Fibroblast of lung (primary cell): Measurements from ENCODE around the gene SEPTIN12. TPM values are rescaled to one million over a fixed set of nuclear protein-coding genes. Genes with fewer than 3 reads are reported as not detected.

Experiments
- DNase-seq, 2 donors: peaks; one replicate each; pipeline versions ENCODE4 v3.0.0 to v3.0.0-alpha.2; 2010; ENCODE audit warnings: low read depth in 2 of 2
- H2AFZ ChIP-seq: 2 replicates; pipeline ENCODE4 v1.5.1; 2012; ENCODE audit warnings: low read length, control low read depth, inconsistent platforms
- H3K27ac ChIP-seq: 2 replicates; pipeline ENCODE4 v1.5.1; 2011; ENCODE audit warnings: low read length, control low read depth; ENCODE audit not compliant: insufficient read depth
- H3K27me3 ChIP-seq: 2 replicates; pipeline ENCODE4 v1.5.1; 2011; ENCODE audit warnings: mild to moderate bottlenecking, low read length; ENCODE audit not compliant: control insufficient read depth, insufficient read depth
- H3K36me3 ChIP-seq: 2 replicates; pipeline ENCODE4 v1.5.1; 2011; ENCODE audit warnings: low read length; ENCODE audit not compliant: control insufficient read depth, insufficient read depth
- H3K4me1 ChIP-seq: 2 replicates; pipeline ENCODE4 v1.5.1; 2011; ENCODE audit warnings: low read length; ENCODE audit not compliant: control insufficient read depth, insufficient read depth; ENCODE audit errors: extremely low read depth
- H3K4me2 ChIP-seq: 2 replicates; pipeline ENCODE4 v1.5.1; 2011; ENCODE audit warnings: low read length, control low read depth; ENCODE audit not compliant: insufficient read depth; ENCODE audit errors: extremely low read depth
- H3K4me3 ChIP-seq, 4 experiments: fragments of 200-600 bp in 1 of 4; sonication (generic) in 1 of 4; replicated peaks in 1 of 4; 2 replicates each; pipeline ENCODE4 v1.5.1; 2011 to 2016; ENCODE audit warnings: low read length in 4 of 4, low read depth in 3 of 4, mild to moderate bottlenecking in 3 of 4, control low read depth in 2 of 4, inconsistent platforms in 1 of 4, mixed read lengths in 1 of 4; ENCODE audit not compliant: insufficient read depth in 1 of 4; ENCODE audit errors: control extremely low read depth in 1 of 4
- H3K79me2 ChIP-seq: 2 replicates; pipeline ENCODE4 v1.5.1; 2012; ENCODE audit warnings: mild to moderate bottlenecking, low read length, inconsistent platforms; ENCODE audit not compliant: control insufficient read depth, insufficient read depth
- H3K9ac ChIP-seq: 2 replicates; pipeline ENCODE4 v1.5.1; 2011; ENCODE audit warnings: mild to moderate bottlenecking, low read length, control low read depth; ENCODE audit not compliant: insufficient read depth
- H3K9me3 ChIP-seq: 2 replicates; pipeline ENCODE4 v1.5.1; 2012; ENCODE audit warnings: low read depth, low read length; ENCODE audit not compliant: control insufficient read depth, insufficient read depth
- H4K20me1 ChIP-seq: 2 replicates; pipeline ENCODE4 v1.5.1; 2011; ENCODE audit warnings: low read length; ENCODE audit not compliant: control insufficient read depth, insufficient read depth; ENCODE audit errors: extremely low read depth
- EZH2 ChIP-seq: IDR thresholded peaks from 2 replicates; pipeline ENCODE4 v1.5.1; 2012; ENCODE audit warnings: low read length, control low read depth, mild to moderate bottlenecking; ENCODE audit errors: missing control alignments
- polyA plus RNA-seq, 2 donors: library from polyadenylated mRNA; depleted of rRNA in 1 of 2; stranded (reverse) in 1 of 2; unstranded in 1 of 2; fragments of >200 nt; gene quantifications; 2 replicates each; pipeline ENCODE4 v1.2.1, GENCODE V29; 2011 to 2012; ENCODE audit warnings: missing spikeins in 1 of 2
- total RNA-seq: library from RNA; depleted of rRNA; stranded (reverse); fragments of >200 nt; gene quantifications from 2 replicates; pipeline ENCODE4 v1.2.1, GENCODE V29; 2014
- TF ChIP-seq, protein P1 (sequence below), 2 donors: IDR thresholded peaks in 1 of 2; conservative IDR thresholded peaks in 1 of 2; 1 replicate in 1 of 2; 2 replicates in 1 of 2; pipeline ENCODE4 v1.5.1; 2011 to 2012; ENCODE audit warnings: low read length in 2 of 2, control low read depth in 1 of 2, inconsistent platforms in 1 of 2, low read depth in 1 of 2, mild to moderate bottlenecking in 1 of 2

The SEPTIN12 gene
- total and polyA plus RNA-seq, 2 donors (not counting 1 experiment from before 2014, with no cell fraction given): not detected

DNA sequence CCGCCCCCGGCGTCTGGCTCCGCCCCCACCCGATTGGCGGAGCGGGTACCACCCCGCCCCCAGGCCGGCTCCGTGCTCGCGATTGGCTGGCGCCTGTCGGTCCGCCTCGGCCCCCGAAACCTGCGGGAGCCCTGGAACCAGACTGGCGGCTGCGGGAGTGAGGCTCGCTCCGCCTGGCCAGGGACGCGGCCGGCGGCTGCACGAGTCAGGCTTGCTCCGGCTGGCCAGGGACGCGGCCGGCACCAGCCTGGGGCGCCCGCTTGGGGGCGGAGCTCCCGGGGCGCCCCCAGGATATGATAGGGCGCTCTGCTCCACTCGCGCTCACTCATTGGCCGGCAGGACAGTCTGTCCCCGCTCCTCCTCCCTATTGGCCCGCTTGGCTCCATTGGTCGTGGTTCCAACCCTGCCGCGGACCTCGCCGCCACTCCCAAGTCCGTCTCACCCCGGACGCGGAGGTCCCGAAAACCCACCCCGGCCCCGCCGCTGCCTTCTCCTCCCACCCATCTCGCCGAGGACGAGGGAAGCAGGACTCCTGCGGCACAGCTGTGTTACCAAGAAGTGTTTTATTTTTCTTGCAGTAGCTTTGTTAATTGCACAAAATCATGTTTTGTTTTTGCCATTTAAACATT lies 14.6 kb upstream of the SEPTIN12 start:
- H3K9ac ChIP-seq: peak overlapping the region; percentile 53
- TF ChIP-seq EZH2: no peak
- TF ChIP-seq, protein P1, sequence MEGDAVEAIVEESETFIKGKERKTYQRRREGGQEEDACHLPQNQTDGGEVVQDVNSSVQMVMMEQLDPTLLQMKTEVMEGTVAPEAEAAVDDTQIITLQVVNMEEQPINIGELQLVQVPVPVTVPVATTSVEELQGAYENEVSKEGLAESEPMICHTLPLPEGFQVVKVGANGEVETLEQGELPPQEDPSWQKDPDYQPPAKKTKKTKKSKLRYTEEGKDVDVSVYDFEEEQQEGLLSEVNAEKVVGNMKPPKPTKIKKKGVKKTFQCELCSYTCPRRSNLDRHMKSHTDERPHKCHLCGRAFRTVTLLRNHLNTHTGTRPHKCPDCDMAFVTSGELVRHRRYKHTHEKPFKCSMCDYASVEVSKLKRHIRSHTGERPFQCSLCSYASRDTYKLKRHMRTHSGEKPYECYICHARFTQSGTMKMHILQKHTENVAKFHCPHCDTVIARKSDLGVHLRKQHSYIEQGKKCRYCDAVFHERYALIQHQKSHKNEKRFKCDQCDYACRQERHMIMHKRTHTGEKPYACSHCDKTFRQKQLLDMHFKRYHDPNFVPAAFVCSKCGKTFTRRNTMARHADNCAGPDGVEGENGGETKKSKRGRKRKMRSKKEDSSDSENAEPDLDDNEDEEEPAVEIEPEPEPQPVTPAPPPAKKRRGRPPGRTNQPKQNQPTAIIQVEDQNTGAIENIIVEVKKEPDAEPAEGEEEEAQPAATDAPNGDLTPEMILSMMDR (conservative IDR thresholded peaks at IDR 0.05 in 1 of 2, IDR thresholded peaks at IDR 0.05 in 1 of 2; ENCODE audit: low read depth in 1 of 2, low read length in 2 of 2): peak in 1 of 2 donors; percentile 3
- H3K9me3 ChIP-seq: no peaks in the 10 kb centered on the region
- H4K20me1 ChIP-seq: no peaks in the 10 kb centered on the region
- peaks cover 9% of the 10 kb centered on the region for H3K36me3 ChIP-seq
- H3K27ac ChIP-seq: no peak overlapping the region
- peak overlapping the region; percentile 72 to 79 (median 75) for H3K4me3 ChIP-seq
- H2AFZ ChIP-seq: peak overlapping the region; percentile 91
- peak overlapping the region; percentile 98 for H3K4me2 ChIP-seq
- H3K79me2 ChIP-seq: no peaks in the 10 kb centered on the region
- DNase-seq: peak; percentile 88 to 91
- no peaks in the 10 kb centered on the region for H3K27me3 ChIP-seq
- peaks cover 2% of the 10 kb centered on the region for H3K4me1 ChIP-seq

DNA sequence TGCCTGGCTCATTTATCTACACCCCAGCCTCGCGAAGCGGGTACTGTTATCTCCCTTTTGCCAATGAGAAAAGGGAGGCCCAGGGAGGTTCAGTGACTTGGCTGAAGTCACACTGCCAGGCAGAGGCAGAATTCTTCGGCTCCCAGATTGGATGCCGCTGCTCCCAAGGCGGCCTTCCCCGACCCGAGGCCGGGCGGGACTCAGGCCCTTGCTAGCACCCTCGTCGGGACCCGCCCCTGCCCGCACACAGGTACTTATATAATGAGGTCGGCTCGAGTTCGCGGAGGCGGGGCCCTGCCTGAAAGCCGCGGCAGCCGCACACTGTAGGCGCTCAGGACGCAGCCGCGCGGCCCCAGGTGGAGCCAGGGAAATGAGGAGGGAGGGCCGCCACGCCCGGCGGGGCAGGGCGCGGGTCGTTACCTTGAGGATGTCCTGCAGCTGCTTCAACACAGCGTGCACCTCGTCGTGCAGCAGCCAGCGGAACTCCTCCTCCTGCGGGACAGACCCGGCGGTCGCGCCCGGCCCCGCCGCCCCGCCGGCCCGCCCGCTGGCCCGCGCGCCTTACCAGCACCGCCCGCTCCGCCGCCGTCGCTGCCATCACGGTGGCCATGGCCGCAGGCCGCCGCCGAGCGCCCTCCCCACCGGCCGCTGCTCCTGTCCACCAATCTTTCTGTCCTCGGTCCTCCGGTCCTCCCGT lies 14.0 kb upstream of the SEPTIN12 start, which contains the start of gene ROGDI:
TSS of gene ROGDI (minus strand) at position 672 of the 697 bp plus-strand sequence. CDS start at position 610, 62 bp downstream.
- Histone ChIP-seq H2AFZ (peak within 1 kb of the TSS; percentile 91), H3K27ac (no peak within 1 kb of the TSS)
- DNase-seq: peak; percentile 11 to 61

DNA sequence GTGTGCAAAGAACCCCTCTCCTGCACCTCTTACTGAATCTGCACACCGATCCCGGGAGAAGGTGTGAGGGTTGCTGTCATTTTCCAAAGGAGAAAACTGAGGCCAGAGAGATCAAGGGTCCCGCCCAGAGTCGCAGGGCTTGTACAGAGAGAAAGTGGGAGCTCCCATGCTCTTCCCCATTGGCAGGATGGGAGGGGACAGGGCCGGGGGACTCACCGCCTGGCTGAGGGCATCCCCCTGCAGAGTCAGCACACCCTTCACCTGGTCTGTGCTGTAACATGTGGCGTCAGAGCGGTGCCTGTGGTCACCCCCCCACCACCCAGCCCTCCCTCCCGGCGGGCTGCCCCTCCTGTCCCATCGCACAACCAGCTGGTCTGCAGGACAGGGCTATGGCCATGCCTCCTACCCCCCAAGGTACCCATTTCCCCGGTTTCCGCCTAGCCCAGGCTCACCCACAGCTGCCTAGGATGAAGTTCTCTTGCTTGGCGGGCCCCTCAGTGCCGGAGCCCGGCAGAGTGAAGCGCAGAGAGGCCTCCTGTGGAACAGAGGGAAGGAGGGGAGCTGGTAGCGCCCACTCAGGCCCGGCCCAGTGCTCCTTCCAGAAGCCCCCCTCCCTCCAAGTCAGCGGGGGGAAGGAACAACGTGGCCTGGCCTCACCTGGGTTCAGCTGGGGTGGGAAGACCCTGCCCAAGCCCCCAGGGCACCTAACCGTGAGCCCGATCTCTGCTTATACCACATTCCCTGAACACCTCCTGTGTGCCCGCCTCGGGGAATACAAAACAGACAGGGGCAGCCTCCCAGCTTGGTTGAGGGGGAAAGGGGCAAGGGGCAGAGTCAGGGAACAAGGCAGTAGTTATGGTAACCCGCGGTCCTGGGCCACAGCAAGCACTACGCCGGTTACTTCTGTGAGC lies 13.2 kb upstream of the SEPTIN12 start:
- Histone ChIP-seq H4K20me1 (no peaks in the 10 kb centered on the region), H3K36me3 (peaks cover 6% of the 10 kb centered on the region), H3K27me3 (no peaks in the 10 kb centered on the region), H3K9ac (peak overlapping the region; percentile 26), H3K4me1 (peaks cover 2% of the 10 kb centered on the region), H2AFZ (peak overlapping the region; percentile 91), H3K4me2 (peak overlapping the region; percentile 88), H3K79me2 (no peaks in the 10 kb centered on the region), H3K9me3 (no peaks in the 10 kb centered on the region), H3K27ac (no peak overlapping the region), H3K4me3 (peak overlapping the region; percentile 62 to 79 (median 75))
- no peak for TF ChIP-seq EZH2
- TF ChIP-seq, protein P1 (conservative IDR thresholded peaks at IDR 0.05 in 1 of 2, IDR thresholded peaks at IDR 0.05 in 1 of 2; ENCODE audit: low read depth in 1 of 2, low read length in 2 of 2): no peak
- no peak for DNase-seq

More for the DNA sequence above, 14.0 kb upstream of the SEPTIN12 start, which contains the start of gene ROGDI:
- no peaks in the 10 kb centered on the region for H4K20me1 ChIP-seq
- peaks cover 6% of the 10 kb centered on the region for H3K36me3 ChIP-seq
- TF ChIP-seq EZH2: no peak
- no peaks in the 10 kb centered on the region for H3K27me3 ChIP-seq
- H3K79me2 ChIP-seq: no peaks in the 10 kb centered on the region
- H3K9me3 ChIP-seq: no peaks in the 10 kb centered on the region
- H3K4me1 ChIP-seq: peaks cover 2% of the 10 kb centered on the region
- H3K9ac ChIP-seq: peak within 1 kb of the TSS; percentile 53
- H3K4me2 ChIP-seq: peak within 1 kb of the TSS; percentile 98
- H3K4me3 ChIP-seq: peak within 1 kb of the TSS; percentile 72 to 79 (median 75)
